H1 (cell line): Measurements from ENCODE around the gene LCP1. TPM values are rescaled to one million over a fixed set of nuclear protein-coding genes. Genes with fewer than 3 reads are reported as not detected.

Experiments
- ATF2 ChIP-seq: IDR thresholded peaks from 2 replicates; pipeline ENCODE4 v1.6.1; 2012; ENCODE audit warnings: low read length, inconsistent platforms
- CHD1 ChIP-seq: IDR thresholded peaks from 2 replicates; pipeline ENCODE4 v1.6.1; 2012; ENCODE audit warnings: low read depth, low read length, improper control_type of control experiment
- CHD7 ChIP-seq: fragments of 300-600 bp; sonication (generic); IDR thresholded peaks from 2 replicates; pipeline ENCODE4 v1.7.1; 2012; ENCODE audit warnings: low read length, moderate library complexity, mild to moderate bottlenecking, inconsistent platforms; ENCODE audit not compliant: insufficient replicate concordance
- CREB1 ChIP-seq: IDR thresholded peaks from 2 replicates; pipeline ENCODE4 v1.6.1; 2012; ENCODE audit warnings: inconsistent platforms
- EZH2 ChIP-seq: fragments of 200-600 bp; sonication (generic); IDR thresholded peaks from 2 replicates; pipeline ENCODE4 v1.7.1; 2012; ENCODE audit warnings: low read depth, mild to moderate bottlenecking, moderate library complexity, low read length, inconsistent platforms; ENCODE audit not compliant: severe bottlenecking
- MAX ChIP-seq: IDR thresholded peaks from 2 replicates; pipeline ENCODE4 v1.6.1; 2012; ENCODE audit warnings: inconsistent platforms
- NANOG ChIP-seq: IDR thresholded peaks from 2 replicates; pipeline ENCODE4 v1.6.1; 2011; ENCODE audit warnings: low read length, low read depth, mild to moderate bottlenecking, inconsistent platforms; ENCODE audit not compliant: insufficient read depth, poor library complexity, severe bottlenecking
- SP4 ChIP-seq: IDR thresholded peaks from 2 replicates; pipeline ENCODE4 v1.6.1; 2012; ENCODE audit warnings: low read length, inconsistent platforms
- SRF ChIP-seq: IDR thresholded peaks from 2 replicates; pipeline ENCODE4 v1.6.1; 2011; ENCODE audit warnings: mild to moderate bottlenecking, low read depth, low read length, moderate library complexity
- TAF7 ChIP-seq: optimal IDR thresholded peaks from 2 replicates; pipeline ENCODE3; 2011; ENCODE audit warnings: low read depth, mild to moderate bottlenecking, inconsistent platforms, low read length, moderate library complexity, borderline replicate concordance
- polyA plus RNA-seq, 7 experiments: library from polyadenylated mRNA; depleted of rRNA in 3 of 7; stranded (reverse) in 5 of 7; unstranded in 2 of 7; fragments of >200 nt in 5 of 7; fragments of 200-250 nt in 2 of 7; gene quantifications; 1 replicate in 5 of 7; 2 replicates in 1 of 7; 4 replicates in 1 of 7; pipeline versions ENCODE4 v1.2.1 to v1.2.3, GENCODE V29; 2011 to 2013; ENCODE audit warnings: missing spikeins in 2 of 7, mixed read lengths in 2 of 7
- total RNA-seq: library from RNA; stranded (reverse); fragmentation: NEBNext Ultra II Directional; extraction: Animal tissue kit (Norgen Biotek cat#: 25700); gene quantifications from 2 replicates; pipeline ENCODE4 v1.2.1, GENCODE V29; 2021

The LCP1 gene
- total and polyA plus RNA-seq, 2 of the 8 experiments (the other 6 are each of a cell fraction or from before 2014, with no cell fraction given), result 0.65 to 4.3 TPM

- no peak for TF ChIP-seq CHD7
- no peak for TF ChIP-seq CHD1
- TF ChIP-seq EZH2, result no peak
- no peak for TF ChIP-seq MAX
- TF ChIP-seq CREB1, result no peak
- TF ChIP-seq TAF7, result no peak
- TF ChIP-seq NANOG, result no peak
- TF ChIP-seq ATF2, result no peak
- no peak for TF ChIP-seq SRF
- TF ChIP-seq SP4, result no peak
Observed at GRCh38 chr13:46168783-46169182, 13.2 kb downstream of the LCP1 start (continued).
